Measurements from ENCODE around the gene ZNF827.

GRCh38 chr4:145792429-145792828 is 146.2 kb downstream of the ZNF827 start:
- no peak for TF ChIP-seq EZH2phosphoT487 (IDR thresholded peaks at IDR 0.05; ENCODE audit: borderline replicate concordance, low read length)
- TF ChIP-seq EZH2 (IDR thresholded peaks at IDR 0.05; ENCODE audit: low read length, unreplicated experiment), result no peak
- no peak for TF ChIP-seq CTCF (conservative IDR thresholded peaks at IDR 0.05; ENCODE audit: low read depth, low read length)

All from PC-3 (cell line).